Uterus (tissue), 4 donors: ENCODE data around the gene SIK2. TPM values are rescaled to one million over a fixed set of nuclear protein-coding genes. Genes with fewer than 3 reads are reported as not detected.
A peak's percentile ranks its signal among the peaks of the same experiment; 100 is the strongest.

Source experiments
- DNase-seq, 2 donors: peaks; one replicate each; pipeline ENCODE4 v3.0.0-alpha.2; 2019 to 2020
- H3K27ac ChIP-seq, 2 donors: fragments of 200-600 bp; sonication (generic); 1 replicate in 1 of 2; 2 replicates in 1 of 2; pipeline ENCODE4 v1.5.1; 2016 to 2018
- H3K27me3 ChIP-seq, 2 donors: fragments of 200-600 bp; sonication (generic); one replicate each; pipeline ENCODE4 v1.5.1; 2018 to 2019; ENCODE audit warnings: control low read depth in 1 of 2
- H3K36me3 ChIP-seq, 2 donors: fragments of 200-600 bp; sonication (generic); one replicate each; pipeline ENCODE4 v1.5.1; 2019; ENCODE audit warnings: control low read depth in 1 of 2
- H3K4me1 ChIP-seq, 2 donors: fragments of 200-600 bp; sonication (generic); one replicate each; pipeline ENCODE4 v1.5.1; 2018 to 2019; ENCODE audit warnings: control low read depth in 1 of 2
- H3K4me3 ChIP-seq, 2 donors: fragments of 200-600 bp; sonication (generic); 1 replicate in 1 of 2; 2 replicates in 1 of 2; pipeline ENCODE4 v1.5.1; 2018 to 2019; ENCODE audit warnings: mild to moderate bottlenecking in 1 of 2
- H3K9me3 ChIP-seq, 2 donors: fragments of 200-600 bp; sonication (generic); one replicate each; pipeline ENCODE4 v1.5.1; 2019; ENCODE audit warnings: control low read depth in 1 of 2
- POLR2A ChIP-seq, 2 donors: fragments of 450-650 bp; IDR thresholded peaks; one replicate each; pipeline ENCODE4 v1.6.1; 2016; ENCODE audit warnings: antibody characterized with exemption in 2 of 2, mild to moderate bottlenecking in 1 of 2, moderate library complexity in 1 of 2
- intact Hi-C: fragments of 100-400 bp; cut with DNase I; formaldehyde crosslinking; loops from one replicate; pipeline ENCODE4 v1.15.1; 2023; ENCODE audit warnings: low total_unique reads
- total RNA-seq, 4 donors: library from RNA; depleted of rRNA in 3 of 4; stranded (reverse); fragments of >200 nt in 3 of 4; gene quantifications; one replicate each; pipeline versions ENCODE4 v1.1.0 to v1.2.4, GENCODE V29; 2014 to 2023
- TF ChIP-seq, protein P1 (sequence below), 4 experiments: fragments of 200-600 bp in 2 of 4; fragments of 450-650 bp in 2 of 4; sonication (generic) in 2 of 4; IDR thresholded peaks; one replicate each; pipeline ENCODE4 v1.5.1; 2016 to 2019; ENCODE audit warnings: antibody characterized with exemption in 4 of 4, mild to moderate bottlenecking in 2 of 4, moderate library complexity in 1 of 4
- donor health status: DM: yes; HTN: yes; CAD: no.

The SIK2 gene
- total RNA-seq, 4 donors from 2014 or later = 11.5 to 27.7 (median 16.7) TPM

DNA sequence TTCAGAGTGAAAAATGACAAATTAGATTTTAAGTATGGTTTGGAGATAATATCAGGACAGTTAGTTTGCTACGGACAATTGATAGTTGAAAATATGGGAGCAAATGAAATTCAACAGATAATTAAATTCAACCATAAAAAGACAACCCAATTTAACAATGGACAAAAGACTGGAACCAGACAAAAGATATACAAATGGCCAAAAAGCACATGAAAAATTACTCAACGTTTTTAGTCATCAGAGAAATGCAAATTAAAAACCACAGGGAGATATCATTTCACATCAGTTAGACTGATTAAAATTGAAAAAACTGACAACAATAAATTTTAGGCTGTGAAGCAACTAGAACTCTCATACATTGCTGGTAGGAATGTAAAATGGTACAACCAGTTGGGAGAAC, 27.2 kb downstream of the SIK2 start:
- Histone ChIP-seq H3K36me3 (no peaks in the 10 kb centered on the region), H3K9me3 (no peaks in the 10 kb centered on the region), H3K4me1 (peaks cover 0 to 3% of the 10 kb centered on the region in 2 donors), H3K27ac (no peak overlapping the region), H3K4me3 (no peak overlapping the region), H3K27me3 (no peaks in the 10 kb centered on the region)
- TF ChIP-seq POLR2A (IDR thresholded peaks at IDR 0.05) = no peak
- TF ChIP-seq, protein P1, sequence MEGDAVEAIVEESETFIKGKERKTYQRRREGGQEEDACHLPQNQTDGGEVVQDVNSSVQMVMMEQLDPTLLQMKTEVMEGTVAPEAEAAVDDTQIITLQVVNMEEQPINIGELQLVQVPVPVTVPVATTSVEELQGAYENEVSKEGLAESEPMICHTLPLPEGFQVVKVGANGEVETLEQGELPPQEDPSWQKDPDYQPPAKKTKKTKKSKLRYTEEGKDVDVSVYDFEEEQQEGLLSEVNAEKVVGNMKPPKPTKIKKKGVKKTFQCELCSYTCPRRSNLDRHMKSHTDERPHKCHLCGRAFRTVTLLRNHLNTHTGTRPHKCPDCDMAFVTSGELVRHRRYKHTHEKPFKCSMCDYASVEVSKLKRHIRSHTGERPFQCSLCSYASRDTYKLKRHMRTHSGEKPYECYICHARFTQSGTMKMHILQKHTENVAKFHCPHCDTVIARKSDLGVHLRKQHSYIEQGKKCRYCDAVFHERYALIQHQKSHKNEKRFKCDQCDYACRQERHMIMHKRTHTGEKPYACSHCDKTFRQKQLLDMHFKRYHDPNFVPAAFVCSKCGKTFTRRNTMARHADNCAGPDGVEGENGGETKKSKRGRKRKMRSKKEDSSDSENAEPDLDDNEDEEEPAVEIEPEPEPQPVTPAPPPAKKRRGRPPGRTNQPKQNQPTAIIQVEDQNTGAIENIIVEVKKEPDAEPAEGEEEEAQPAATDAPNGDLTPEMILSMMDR (IDR thresholded peaks at IDR 0.05) = no peak
- intact Hi-C loops = no loop called here
- no peak for DNase-seq

DNA sequence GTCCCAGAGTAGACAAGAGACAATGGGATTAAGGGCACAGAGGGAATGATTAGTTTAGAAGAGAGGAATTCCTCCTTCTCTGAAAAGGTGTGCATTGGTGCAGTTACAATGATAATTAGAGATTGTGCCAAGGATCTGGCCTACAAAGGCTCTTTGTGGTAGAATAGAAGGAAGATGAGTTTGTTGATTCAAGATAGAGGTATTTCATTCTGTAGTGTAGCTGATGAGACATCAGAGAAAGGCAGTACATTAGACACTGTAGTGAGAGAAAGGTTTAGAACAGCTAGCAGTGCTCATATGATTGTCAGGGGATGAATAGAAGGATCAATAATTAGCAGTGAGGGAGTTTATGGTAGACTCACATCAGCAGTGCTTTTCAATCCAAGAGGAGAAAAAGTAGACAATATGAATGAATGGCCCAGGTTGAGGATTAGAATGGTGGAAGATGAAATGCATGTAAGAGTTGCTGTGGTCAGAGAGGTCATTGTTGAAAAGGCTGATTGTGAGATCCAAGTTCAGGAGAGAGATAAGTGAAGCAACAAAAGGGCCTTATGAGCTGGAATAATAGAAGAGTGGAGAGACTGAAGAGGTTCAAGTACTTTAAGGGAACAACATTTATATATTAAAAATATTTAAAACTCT, 28.9 kb downstream of the SIK2 start:
- intact Hi-C loops = no loop called here
- H3K36me3 ChIP-seq = no peaks in the 10 kb centered on the region
- peaks cover 0 to 7% of the 10 kb centered on the region in 2 donors for H3K4me1 ChIP-seq
- no peak overlapping the region for H3K4me3 ChIP-seq
- H3K27ac ChIP-seq = no peak overlapping the region
- H3K27me3 ChIP-seq = no peaks in the 10 kb centered on the region
- DNase-seq = no peak
- H3K9me3 ChIP-seq = no peaks in the 10 kb centered on the region
- TF ChIP-seq, protein P1 (IDR thresholded peaks at IDR 0.05) = no peak
- no peak for TF ChIP-seq POLR2A (IDR thresholded peaks at IDR 0.05)

DNA sequence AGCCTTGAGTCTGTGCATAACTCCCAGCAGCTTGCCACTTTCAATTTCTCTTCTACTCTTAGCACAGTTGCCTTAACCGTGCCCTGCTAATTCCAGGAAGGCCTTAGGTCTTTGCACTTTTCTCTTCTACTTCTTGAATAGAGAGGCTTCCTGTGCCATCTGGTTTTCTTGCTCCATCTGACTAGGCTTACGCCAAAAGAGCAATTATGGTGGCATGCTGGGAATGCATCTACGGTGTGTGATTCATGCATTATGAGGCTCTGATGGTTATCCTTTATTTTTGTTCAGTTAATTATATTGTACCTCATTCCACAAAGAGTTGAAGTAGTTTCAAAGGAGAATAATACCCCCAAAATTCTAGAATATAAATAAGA, 29.4 kb downstream of the SIK2 start:
- Histone ChIP-seq H3K27me3 (no peaks in the 10 kb centered on the region), H3K9me3 (no peaks in the 10 kb centered on the region), H3K4me3 (no peak overlapping the region), H3K36me3 (no peaks in the 10 kb centered on the region), H3K4me1 (peaks cover 0 to 12% of the 10 kb centered on the region in 2 donors), H3K27ac (peak overlapping the region in 1 of 2 donors; percentile 11)
- no peak for DNase-seq
- intact Hi-C loops = no loop called here
- TF ChIP-seq POLR2A (IDR thresholded peaks at IDR 0.05) = no peak
- TF ChIP-seq, protein P1 (IDR thresholded peaks at IDR 0.05) = no peak

DNA sequence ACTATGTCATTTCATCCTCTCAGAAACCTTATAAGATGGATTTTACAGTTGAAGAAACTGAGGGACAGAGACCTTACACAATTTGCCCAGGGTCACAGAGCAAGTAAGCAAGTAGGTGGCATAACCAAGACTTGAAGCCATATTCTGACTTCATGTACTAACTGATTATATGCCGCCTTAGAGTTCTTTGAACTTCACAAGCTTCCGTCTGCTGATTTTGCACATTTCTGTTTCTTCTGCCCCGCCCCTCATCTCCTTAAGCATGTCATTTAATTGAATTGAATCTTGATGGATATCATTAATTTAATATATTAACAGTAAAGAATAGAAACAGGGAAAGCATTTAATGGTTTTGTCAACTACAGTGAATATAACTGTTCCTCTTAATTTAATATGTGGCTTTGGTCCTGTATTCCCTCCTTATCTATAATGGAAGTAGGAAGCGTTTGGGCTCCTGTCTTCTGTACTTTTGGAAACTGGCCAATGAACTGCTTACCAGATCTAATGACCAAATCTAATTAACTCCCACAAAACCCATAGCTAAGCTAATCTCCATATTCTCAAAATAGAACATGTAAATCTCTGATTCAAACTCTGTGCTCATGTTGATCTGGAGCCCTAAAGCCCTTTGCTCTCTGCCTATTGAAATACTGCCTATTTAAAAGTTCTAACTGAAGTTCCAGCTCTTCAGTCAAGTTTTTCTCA, 30.4 kb downstream of the SIK2 start:
- Histone ChIP-seq H3K4me3 (no peak overlapping the region), H3K4me1 (peaks cover 0 to 14% of the 10 kb centered on the region in 2 donors), H3K27me3 (no peaks in the 10 kb centered on the region), H3K36me3 (no peaks in the 10 kb centered on the region), H3K27ac (peak overlapping the region; percentile 4 to 13), H3K9me3 (no peaks in the 10 kb centered on the region)
- intact Hi-C loops = no loop called here
- no peak for TF ChIP-seq POLR2A (IDR thresholded peaks at IDR 0.05)
- TF ChIP-seq, protein P1 (IDR thresholded peaks at IDR 0.05) = no peak
- no peak for DNase-seq

DNA sequence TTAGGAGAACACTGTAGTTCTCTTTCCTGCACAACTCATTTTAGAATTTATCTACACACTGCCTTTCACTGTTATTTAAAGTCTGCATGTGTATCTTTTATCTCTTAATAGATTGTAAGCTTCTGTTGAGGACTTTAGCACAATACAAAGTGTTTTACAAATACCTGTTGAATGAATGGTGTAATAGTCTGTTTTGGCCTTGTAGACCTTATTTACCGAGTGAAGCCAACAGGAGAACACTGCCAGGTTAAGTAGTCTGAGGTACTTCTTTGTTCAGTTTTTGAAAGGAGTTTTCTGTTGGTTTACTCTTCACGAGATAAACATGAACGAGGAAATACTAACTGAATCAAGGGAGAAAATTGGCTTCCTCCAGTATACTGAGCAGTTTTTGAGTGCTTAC, 31.0 kb downstream of the SIK2 start:
- intact Hi-C loops = no loop called here
- DNase-seq = no peak
- no peaks in the 10 kb centered on the region for H3K27me3 ChIP-seq
- H3K4me1 ChIP-seq = peaks cover 0 to 14% of the 10 kb centered on the region in 2 donors
- no peak overlapping the region for H3K4me3 ChIP-seq
- no peaks in the 10 kb centered on the region for H3K9me3 ChIP-seq
- H3K27ac ChIP-seq = peak overlapping the region; percentile 4 to 61
- H3K36me3 ChIP-seq = no peaks in the 10 kb centered on the region
- TF ChIP-seq, protein P1 (IDR thresholded peaks at IDR 0.05) = no peak
- TF ChIP-seq POLR2A (IDR thresholded peaks at IDR 0.05) = no peak
